HG03442 (cell line): ENCODE measurements around the gene ATF6.
"Not testable (repeated sequence)": the region's sequence is repeated elsewhere in the genome, so short reads cannot be mapped to it uniquely, and the experiment has no call there.

Experiments
- ATAC-seq: cut with Tn5 transposase; IDR thresholded peaks from one replicate; pipeline ENCODE4 v1.9.1; 2021; ENCODE audit warnings: mild to moderate bottlenecking, moderate library complexity; ENCODE audit not compliant: unreplicated experiment

ATF6 gene

DNA sequence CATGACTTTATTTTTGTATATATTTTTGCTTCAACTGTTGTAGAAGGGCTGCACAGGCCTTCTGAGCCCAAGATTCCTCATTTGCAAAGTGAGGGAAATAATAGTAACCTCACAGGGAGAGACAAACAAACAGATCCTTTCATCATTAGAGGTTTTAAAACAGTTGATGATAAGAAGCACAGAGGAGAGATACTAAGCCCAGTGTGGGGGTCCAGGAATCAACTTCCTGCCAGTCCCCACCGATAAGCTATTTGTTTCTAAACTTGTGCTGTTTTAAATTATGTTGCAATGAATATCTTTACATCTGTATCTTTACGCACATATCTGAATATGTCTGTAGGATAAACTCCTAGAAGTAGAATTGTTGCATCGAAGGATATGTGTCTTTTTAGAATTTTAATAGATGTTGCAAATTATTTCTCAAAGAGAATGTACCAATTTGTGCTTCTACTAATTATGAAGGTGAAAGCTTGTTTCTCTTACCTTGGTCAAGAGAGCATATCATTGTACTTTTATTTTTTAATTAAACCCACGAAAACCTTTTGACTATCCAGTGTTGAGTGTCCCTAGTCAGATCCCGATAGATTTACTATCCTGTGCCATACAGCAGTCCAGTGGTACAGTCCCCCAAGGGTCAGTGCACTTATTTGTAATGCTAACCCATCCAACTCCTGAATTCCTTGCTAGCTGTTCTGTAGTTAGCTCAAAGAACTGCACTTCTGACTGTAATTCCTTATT is 34.0 kb upstream of the ATF6 start:
- ATAC-seq, result no peak

DNA sequence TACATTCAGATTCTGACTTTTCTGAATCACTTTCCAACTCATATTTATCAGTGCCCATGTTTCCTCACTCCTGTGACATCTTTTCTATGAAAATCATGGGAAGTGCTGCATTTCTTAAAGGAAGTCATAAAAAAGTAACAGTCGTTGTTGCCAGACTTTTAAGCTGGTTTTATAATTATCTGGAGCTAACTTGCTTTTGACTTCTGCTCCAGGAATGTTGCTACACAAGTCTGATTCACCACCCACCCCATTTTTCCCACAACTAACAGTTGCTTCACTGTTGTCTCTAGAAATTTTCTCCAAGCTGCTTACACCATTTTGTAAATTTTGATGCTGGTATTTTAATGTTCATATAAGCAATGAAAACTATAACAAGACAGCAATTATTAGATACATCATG is 32.6 kb upstream of the ATF6 start:
- no peak for ATAC-seq

DNA sequence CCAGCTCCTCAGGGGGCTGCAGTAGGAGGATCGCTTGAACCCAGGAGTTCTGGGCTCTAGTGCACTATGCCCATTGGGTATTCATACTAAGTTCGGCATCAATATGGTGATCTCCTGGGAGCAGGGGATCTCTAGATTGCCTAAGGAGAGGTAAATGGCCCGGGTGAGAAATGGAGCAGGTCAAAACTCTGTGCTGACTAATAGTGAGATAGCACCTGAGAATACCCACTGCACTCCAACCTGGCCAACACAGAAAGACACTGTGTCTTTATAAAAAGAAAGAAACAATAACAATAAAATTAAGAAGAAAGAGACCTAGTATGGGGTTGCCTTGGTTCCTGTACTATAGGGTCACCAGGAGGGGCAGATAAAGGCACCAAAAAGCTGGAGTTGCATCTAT is 30.3 kb upstream of the ATF6 start:
- ATAC-seq, result no peak

DNA sequence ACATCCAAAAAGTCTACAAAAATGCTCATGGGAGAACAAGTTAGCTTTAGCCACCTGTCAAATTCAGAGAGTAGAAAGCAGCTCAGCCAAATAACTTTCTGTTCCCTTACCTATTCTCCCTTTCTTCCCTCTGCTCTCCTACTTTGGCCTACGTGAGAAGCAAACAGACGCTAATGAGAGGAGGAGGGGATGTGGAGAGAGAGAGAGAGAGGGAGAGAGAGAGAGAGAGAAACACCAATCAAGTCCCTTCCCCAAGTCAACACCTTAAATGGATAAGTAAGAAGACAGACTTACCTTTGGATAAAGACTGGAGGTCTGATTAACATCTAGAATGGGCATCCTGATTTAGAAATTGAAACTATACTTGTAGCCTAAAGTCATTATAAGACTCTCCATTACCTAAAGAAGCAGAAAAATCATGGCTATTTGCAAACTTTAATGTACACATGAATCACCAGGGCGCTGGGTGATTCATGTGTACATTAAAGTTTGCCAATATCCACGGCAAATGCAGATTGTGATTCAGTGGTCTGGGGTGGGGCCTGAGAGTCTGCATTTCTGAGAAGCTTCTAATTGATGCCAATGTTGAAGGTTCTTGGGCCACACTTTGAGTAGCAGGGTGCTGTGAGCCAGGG is 29.7 kb upstream of the ATF6 start:
- ATAC-seq, result no peak

DNA sequence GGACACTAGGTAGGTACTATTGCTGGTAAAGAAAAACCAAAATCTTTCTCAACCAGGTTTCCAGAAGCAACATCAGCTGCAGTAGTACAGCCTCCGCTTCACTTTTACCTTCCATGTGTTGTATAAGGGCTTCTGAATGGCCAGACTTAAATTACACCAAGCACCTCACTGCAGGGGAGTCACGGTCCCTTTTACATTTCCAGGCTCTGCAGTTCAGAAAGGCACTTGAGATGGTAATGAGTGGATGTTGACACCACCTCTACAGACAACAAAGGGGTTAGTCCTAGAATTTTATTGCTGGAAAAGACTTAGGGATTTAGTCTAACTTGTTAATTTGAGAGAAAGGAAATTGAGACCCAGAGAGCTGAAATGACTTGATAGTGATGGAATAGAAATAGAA is 28.5 kb upstream of the ATF6 start:
- no peak for ATAC-seq

DNA sequence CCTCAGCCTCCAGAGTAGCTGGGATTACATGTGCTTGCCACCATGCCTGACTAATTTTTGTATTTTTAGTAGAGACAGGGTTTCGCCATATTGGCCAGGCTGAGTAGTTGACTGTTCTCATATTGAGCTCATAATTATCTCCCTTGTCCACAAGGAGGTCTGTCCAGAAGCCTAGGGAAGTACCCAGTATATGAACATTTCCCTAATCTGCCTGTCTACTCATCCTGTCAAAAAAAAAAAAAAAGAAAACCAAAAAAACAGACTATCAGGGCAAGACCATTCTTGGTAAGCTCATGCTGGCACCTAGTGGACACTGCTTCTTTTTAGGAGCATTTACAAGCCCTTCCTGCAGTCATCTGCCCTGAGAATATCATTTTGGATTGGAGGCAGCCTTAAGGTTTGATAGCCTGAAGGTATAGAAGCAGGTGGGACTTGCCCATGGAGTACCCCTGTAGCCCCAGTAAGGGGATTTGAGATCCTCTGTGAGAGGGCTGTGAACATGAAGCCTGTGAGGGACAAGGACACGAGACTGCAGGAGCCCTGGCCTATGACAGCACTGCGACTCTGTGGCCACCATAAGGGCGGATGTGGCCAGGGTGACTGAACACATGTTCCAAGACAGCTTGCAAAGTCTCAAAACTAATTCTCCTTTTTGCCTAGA is 27.4 kb upstream of the ATF6 start:
- peak; percentile 61 for ATAC-seq

DNA sequence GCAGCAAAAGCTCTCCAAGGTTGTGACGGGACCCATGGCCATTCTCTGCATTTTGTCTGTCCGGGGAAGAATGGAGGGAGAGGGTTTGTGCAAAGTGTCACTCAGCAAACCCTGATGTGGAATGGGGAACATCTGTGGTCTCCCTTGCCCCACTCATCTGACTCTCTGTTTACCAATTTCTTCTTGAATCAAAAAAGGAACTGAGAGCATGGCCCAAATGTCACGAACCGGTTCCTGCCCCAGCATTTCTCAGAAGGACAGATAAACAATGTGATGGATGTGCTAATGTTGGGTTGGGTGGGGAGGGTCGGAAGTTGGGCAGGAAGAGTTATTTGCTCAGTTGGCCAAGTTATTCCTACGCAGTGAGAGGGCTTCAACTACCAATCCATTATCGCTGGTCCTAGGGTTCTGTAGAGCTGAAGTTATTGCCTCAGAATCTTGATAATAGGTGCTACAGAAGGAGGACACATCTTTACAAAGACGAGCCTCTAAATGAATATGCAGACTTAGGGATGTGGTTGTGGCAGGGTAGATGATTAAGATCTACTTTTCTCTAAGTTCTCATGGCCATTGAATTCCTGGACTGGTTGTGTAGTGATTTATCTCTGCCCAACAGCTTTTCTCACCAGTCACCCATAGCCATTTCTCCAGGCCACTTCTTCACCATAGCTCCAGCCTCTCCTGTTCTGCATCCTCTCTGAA is 26.1 kb upstream of the ATF6 start:
- ATAC-seq, result no peak

DNA sequence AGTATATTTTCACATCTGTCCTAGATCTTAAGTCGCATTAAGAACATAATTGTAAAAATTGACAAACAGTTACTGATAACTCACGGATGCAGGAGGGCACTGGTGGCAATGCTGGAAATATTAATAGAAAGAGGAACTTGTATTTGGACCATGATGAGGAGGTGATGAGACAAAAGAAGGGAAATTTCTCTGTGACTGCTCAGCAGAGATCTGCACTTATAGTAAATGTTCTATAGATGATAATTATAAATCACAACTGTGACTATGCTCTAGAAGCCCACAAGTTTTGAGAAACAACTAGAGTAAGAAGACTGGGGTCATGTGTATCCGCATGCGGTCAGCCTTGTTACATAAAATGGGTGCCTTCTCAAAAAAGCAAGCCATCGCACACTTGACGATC is 25.2 kb upstream of the ATF6 start:
- ATAC-seq, result no peak

DNA sequence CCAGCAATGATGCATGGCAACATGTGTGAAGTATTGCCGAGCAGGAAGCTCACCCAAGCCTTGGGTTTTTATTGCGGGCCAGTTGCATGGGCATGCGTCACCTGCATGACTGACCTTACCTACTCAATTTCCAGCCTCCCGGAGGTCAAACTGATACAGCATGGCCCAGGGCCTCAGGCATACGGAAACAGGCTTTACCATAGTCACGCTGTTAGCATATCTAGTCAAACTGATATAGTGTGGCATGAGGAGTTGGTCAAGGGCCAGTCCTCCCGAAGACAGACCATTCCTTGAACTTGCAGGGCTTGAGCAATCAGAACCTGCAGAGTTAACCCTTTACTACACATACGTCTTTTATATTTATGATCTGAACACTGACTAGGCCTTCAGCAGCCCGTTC is 22.9 kb upstream of the ATF6 start:
- ATAC-seq, result no peak

DNA sequence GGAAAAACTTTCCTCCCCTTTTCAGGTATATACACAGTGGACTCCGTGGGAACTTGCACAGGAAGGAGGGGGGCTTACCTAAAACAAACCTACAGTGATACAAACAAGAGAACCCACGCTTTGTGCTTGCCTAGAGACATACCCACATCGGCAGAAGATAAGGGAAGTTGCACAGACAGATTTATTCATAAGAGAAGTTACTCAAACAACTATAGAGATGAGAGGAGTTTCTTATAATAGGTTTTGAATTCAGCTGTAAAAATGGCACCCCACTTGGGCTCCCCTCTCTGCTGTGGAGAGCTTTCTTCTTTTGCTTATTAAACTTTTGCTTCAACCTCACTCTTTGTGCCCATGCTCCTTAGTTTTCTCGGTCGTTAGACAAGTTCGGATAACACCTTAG is 18.3 kb upstream of the ATF6 start:
- no peak for ATAC-seq

DNA sequence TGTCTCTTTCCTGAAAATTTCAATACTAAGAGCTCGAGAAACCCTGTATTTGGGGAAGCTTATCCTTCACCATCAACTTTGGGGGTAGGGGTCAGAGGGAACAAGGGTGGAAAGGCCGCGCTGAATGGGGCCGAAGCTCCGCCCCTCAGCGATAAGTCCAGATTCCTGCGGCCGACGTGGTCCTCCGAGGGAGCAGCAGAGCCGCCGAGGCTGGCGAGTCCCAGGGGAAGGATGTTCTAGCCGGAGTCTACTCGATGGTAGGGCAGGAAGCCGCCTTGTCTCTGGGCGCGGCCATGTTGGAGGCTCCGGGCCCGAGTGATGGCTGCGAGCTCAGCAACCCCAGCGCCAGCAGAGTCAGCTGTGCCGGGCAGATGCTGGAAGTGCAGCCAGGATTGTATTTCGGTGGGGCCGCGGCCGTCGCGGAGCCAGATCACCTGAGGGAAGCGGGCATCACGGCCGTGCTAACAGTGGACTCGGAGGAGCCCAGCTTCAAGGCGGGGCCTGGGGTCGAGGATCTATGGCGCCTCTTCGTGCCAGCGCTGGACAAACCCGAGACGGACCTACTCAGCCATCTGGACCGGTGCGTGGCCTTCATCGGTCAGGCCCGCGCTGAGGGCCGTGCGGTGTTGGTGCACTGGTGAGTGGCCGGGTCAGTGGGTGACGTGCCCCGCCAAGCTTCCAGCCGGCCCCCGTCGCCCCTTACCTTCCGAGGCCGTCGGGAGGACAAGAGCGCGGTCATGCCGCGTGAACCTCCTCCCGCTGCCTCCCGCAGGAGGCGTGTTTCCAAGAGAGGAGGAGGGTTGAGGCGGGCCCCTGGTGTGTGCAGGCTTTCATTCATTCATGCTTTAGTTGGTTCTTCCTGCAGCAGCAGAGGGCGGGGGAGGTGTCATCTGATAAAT is 16.4 kb upstream of the ATF6 start, which contains the start of gene DUSP12:
Gene DUSP12, plus strand, starts transcription at position 278 of the 899 bp plus-strand sequence. Its CDS starts 16 bp downstream, at position 294.
- ATAC-seq, result peak; percentile 94

DNA sequence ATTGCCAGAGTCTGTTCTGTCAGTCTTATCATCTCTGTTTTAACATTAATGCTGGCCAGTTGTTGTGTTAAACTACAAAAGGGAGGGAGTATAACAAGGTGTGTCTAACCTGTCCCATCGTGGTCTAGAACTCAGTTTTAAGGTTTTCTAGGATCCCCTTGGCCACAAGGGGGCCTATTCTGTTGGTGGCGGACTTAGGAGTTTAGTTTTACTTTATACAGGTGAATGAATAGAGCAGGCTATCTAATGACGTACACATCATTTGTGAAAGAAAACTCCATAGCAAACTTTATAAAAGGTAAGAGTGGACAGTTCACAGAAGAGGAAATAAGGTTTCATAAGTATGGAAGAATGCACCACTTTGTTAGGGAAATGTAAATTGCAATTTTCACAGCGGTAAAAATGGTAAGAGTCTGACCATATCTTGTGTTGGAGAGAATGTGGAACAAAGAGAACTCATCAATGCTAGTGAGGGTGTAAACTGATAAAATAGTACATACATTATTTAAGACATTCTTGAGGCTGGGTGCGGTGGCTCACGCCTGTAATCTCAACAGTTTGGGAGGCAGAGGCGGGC is 2.5 kb upstream of the ATF6 start:
- ATAC-seq, result no peak

DNA sequence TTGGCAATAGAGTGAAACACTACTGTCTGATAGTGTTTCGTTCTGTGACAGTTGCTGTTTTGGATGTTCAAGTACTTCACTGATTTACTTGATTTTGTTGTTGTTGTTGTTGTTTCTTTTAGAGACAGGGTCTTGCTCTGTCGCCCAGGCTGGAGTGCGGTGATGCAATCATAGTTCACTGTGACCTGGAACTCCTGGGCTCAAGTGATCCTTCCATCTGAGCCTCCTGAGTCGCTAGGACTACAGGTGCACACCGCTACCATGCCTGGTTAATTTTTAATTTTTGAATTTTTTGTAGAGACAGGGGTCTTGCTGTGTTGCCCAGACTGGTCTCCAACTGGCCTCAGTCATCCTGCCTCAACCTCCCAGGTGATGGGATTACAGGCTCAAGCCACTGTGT is 2.3 kb downstream of the ATF6 start:
- ATAC-seq, result no peak

DNA sequence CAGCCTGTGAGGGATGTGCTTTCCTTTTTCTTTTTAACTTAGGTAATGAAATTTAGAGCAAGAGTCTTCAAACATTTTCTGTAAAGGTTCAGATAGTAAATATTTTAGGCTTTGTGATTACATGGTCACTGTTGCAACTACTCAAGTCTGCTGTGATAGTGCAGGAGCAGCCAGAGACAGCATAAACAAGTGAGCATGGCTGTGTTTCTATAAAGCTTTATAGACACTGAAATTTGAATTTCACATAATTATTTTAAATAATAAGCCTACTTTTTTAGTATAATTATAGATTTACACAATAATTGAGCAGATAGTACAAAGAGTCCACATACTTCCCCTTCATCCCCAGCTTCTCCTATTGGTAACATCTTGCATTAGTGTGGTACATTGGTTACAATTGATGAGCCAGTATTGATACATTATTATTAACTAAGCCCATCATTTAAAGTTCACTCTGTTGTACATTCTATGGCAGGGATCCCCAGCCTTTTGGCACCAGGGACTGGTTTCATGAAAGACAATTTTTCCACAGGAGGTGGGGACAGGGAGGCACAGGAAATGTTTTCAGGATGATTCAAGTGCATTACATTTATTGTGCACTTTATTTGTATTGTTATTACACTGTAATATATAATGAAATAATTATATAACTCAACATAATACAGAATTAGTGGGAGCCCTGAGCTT is 3.0 kb downstream of the ATF6 start:
- ATAC-seq, result no peak

DNA sequence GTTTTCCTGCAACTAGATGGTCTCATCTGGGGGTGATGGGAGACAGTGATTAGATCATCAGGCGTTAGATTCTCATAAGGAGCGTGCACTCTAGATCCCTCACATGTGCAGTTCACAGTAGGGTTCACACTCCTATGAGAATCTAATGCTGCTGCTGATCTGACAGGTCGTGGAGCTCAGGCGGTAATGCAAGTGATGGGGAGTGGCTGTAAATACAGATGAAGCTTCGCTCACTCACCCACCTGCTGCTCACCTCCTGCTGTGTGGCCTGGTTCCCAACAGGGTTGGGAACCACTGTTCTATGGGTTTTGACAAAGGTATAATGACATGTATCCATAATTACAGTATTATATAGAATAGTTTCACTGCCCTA is 3.5 kb downstream of the ATF6 start:
- ATAC-seq, result not testable (repeated sequence)

DNA sequence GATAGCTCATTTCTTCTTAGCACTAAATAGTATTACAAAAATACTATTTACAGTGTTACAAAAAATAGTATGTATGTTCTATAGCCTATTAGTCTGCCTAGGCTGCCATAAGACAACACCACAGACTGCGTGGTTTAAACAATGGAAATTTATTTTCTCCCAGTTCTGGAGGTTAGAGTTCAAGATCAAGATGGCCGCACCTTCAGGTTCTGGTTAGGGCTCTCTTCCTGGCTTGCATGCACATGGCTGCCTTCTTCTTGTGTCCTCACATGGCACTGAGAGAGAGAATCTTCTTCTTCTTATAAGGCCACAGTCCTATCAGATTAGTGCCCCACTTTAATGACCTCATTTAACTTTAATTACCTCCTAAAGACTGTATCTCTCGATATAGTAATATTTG is 4.1 kb downstream of the ATF6 start:
- ATAC-seq, result no peak

DNA sequence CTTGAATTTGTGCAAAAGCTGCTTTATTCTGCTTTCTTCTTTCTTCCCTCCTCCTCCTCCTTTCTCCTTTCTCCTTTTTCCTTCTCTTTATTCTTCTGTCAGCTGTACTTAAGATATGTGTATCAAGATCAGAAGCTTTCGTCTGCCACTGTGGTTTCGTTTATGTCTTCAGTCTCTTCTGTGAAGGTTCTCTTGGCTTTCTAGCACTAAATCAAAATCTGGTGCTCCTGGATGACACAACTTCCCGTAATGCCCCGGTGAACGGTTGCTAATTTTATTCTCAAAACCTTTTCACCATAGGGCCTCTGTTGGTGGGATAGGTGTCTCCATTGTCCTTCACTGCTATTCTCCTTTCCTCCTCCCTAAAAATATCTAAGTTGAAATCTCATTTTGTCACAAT is 5.0 kb downstream of the ATF6 start:
- ATAC-seq, result no peak

DNA sequence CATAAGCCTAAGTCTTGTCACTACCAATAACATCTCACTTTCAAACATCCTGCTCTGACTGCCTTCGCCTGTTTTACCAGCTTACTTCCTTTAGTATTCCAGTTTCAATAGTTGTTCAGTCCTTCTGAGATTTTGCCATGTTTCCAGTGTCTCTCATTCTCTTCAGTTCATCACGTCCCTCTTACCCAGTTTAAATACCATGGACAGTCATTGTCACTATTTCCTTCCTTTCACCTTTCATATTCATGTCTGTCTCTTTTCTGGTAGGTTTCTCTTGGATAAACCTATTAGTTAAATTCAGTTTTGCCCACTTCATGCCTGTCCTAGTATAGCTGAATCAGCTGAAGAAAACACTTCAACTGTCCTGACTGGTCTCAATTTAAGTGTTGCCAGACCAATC is 5.9 kb downstream of the ATF6 start:
- ATAC-seq, result no peak

DNA sequence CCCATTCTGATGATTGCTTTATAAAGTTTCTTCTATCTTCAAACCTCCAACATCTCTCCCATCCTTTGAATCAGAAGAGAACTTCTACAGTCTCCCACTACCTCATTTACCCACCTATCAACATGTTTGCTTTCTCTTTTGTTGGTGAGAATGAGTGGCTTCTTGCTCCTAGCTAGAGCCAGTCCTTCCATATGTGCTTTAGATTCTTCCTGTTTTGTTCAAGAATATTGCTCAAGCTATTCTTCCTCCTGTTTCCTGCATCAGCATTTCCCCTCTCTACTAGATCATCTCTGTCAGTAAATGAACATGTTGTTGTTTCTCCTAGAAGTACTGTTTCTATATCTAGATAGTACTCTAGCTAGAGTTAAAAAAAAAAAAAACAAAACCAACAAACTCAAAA is 6.3 kb downstream of the ATF6 start:
- no peak for ATAC-seq

DNA sequence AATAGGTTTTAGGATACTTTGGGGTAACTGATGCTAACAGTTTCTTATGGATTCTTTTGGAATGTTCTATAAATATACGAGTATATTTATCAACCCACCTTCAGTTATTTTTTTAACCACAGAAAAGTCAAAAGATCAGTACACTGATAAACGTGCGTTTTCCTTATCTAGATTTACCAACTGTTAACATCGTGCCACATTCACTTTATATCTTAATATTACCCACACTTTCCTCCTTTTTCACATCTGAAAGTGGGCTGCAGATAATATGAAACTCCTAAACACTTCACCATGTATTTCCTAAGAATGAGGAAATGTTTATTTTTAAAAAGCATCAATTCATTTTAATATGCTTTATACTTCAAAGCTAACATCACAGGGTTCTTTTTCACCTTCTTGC is 7.7 kb downstream of the ATF6 start:
- ATAC-seq, result no peak
